Measurements from ENCODE around the gene UBE2G1.

- TF ChIP-seq YY1 (IDR thresholded peaks at IDR 0.05; ENCODE audit: low read depth, low read length) = no peak
- TF ChIP-seq CTCF (IDR thresholded peaks at IDR 0.05; ENCODE audit: control extremely low read depth in 1 of 3, insufficient read depth in 1 of 3, low read depth in 1 of 3, low read length in 3 of 3) = no peak
- TF ChIP-seq NRF1 (IDR thresholded peaks at IDR 0.05; ENCODE audit: low read depth, low read length) = no peak
- TF ChIP-seq RXRA (IDR thresholded peaks at IDR 0.05; ENCODE audit: insufficient read depth, low read depth, low read length) = no peak
- no peak for TF ChIP-seq ZNF274 (IDR thresholded peaks at IDR 0.05; ENCODE audit: borderline replicate concordance, extremely low read depth, low read length)
- TF ChIP-seq POLR2AphosphoS5 (IDR thresholded peaks at IDR 0.05; ENCODE audit: low read depth, low read length) = peak; percentile 86
- TF ChIP-seq MAX (IDR thresholded peaks at IDR 0.05) = no peak
- TF ChIP-seq JUN (IDR thresholded peaks at IDR 0.05; ENCODE audit: low read depth, low read length) = no peak
- no peak for TF ChIP-seq USF2 (IDR thresholded peaks at IDR 0.05; ENCODE audit: low read length)
Measured at GRCh38 chr17:4332296-4332970, 34.0 kb downstream of the UBE2G1 start.

All from H1 (cell line).